ENCODE measurements around the gene ASCC3. TPM values are rescaled to one million over a fixed set of nuclear protein-coding genes. Genes with fewer than 3 reads are reported as not detected.

ASCC3 gene
- total and polyA plus RNA-seq, 2 donors (not counting 1 experiment from before 2014, with no cell fraction given), result 9.0 to 42.3 TPM

DNA sequence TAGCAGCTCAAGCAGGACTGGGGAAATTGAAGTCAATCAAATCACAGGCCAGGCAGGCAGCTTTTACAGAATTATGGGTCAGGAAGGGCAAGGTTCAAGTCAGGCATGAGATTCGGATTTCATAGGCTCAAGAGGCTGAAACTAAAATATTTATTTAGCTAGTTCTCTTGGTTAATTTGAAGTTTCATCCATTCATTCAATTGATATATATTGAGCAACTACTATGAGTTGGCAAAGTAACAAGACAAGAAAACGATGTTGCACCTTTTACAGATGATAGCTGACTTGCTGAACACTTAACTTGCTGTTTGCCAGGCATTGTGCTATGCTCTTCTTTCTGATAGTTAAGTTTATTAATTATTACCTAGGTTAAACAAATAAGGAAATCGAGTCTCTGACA lies 20.5 kb upstream of the ASCC3 start:
- Histone ChIP-seq H3K27ac (ENCODE audit: low read length in 2 of 2) (no peak overlapping the region), H3K27me3 (replicated peaks in 1 of 4; ENCODE audit: control extremely low read depth in 1 of 4, control insufficient read depth in 3 of 4, insufficient read depth in 4 of 4, low read length in 3 of 4) (peaks cover 0 to 3% (median 0%) of the 10 kb centered on the region in 4 experiments), H3K4me2 (replicated peaks; ENCODE audit: low read depth, low read length, poor library complexity, severe bottlenecking) (no peak overlapping the region), H2AFZ (ENCODE audit: insufficient read depth, low read depth, low read length, poor library complexity, severe bottlenecking) (no peak overlapping the region), H3K79me2 (ENCODE audit: control insufficient read depth, insufficient read depth, low read length) (no peaks in the 10 kb centered on the region), H3K9ac (ENCODE audit: low read length) (no peak overlapping the region), H3K4me3 (ENCODE audit: control extremely low read depth in 1 of 5, extremely low read depth in 1 of 5, insufficient read depth in 1 of 5, low read depth in 2 of 5, low read length in 4 of 5) (no peak overlapping the region), H3K4me1 (ENCODE audit: control insufficient read depth in 2 of 2, insufficient read depth in 2 of 2, low read length in 2 of 2) (no peaks in the 10 kb centered on the region), H3K36me3 (replicated peaks in 1 of 2; ENCODE audit: control extremely low read depth in 1 of 2, control insufficient read depth in 1 of 2, extremely low read depth in 1 of 2, insufficient read depth in 2 of 2, low read length in 1 of 2) (no peaks in the 10 kb centered on the region), H4K20me1 (ENCODE audit: control insufficient read depth, insufficient read depth, low read length, poor library complexity, severe bottlenecking) (no peaks in the 10 kb centered on the region), H3K9me3 (ENCODE audit: control extremely low read depth in 1 of 3, control insufficient read depth in 2 of 3, insufficient read depth in 1 of 3, low read length in 2 of 3) (peaks cover 0 to 1% (median 0%) of the 10 kb centered on the region in 3 donors)
- intact Hi-C loops (cut with micrococcal nuclease), result no loop called here
- TF ChIP-seq, protein P1, sequence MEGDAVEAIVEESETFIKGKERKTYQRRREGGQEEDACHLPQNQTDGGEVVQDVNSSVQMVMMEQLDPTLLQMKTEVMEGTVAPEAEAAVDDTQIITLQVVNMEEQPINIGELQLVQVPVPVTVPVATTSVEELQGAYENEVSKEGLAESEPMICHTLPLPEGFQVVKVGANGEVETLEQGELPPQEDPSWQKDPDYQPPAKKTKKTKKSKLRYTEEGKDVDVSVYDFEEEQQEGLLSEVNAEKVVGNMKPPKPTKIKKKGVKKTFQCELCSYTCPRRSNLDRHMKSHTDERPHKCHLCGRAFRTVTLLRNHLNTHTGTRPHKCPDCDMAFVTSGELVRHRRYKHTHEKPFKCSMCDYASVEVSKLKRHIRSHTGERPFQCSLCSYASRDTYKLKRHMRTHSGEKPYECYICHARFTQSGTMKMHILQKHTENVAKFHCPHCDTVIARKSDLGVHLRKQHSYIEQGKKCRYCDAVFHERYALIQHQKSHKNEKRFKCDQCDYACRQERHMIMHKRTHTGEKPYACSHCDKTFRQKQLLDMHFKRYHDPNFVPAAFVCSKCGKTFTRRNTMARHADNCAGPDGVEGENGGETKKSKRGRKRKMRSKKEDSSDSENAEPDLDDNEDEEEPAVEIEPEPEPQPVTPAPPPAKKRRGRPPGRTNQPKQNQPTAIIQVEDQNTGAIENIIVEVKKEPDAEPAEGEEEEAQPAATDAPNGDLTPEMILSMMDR (IDR thresholded peaks at IDR 0.05), result no peak
- no peak for TF ChIP-seq EZH2 (IDR thresholded peaks at IDR 0.05; ENCODE audit: borderline replicate concordance, insufficient read depth, low read depth, low read length, poor library complexity, severe bottlenecking)
- H3K4me1 Mint-ChIP-seq, result no peaks in the 10 kb centered on the region
- ChIA-PET POLR2A (no interaction called here), CTCF (no interaction called here)
- WGBS (ENCODE audit: insufficient coverage), result no CpG with 5 or more reads among the region's 3 CpGs
- ATAC-seq (ENCODE audit: low read depth), result no peak
- no peak overlapping the region for H3K4me3 Mint-ChIP-seq
- no peak for DNase-seq
- H3K27ac Mint-ChIP-seq, result no peak overlapping the region
- peaks cover 7% of the 10 kb centered on the region for H3K27me3 Mint-ChIP-seq
- H3K9me3 Mint-ChIP-seq (ENCODE audit: insufficient read depth), result no peaks in the 10 kb centered on the region

DNA sequence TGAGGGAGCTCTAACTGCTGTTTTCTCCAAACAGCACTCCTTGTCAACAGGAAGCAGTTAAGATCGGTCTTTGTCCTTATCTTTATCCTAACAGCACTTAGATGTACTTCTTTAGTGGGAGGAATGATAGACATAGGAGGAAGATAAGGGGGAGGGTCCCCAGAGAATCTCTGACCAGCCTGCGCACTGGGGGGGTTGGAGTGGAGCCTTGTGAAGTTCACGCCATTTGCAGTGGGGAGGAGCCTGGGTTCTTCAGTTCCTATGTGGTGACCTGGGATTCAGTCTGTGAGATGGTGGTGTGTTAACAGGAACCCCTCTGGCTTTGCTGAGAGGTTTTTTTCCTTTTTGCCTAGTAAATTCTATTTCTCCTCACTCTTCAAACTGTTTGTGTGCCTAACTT lies 18.1 kb upstream of the ASCC3 start:
- Histone ChIP-seq H3K79me2 (ENCODE audit: control insufficient read depth, insufficient read depth, low read length) (no peaks in the 10 kb centered on the region), H3K4me2 (replicated peaks; ENCODE audit: low read depth, low read length, poor library complexity, severe bottlenecking) (no peak overlapping the region), H3K27ac (ENCODE audit: low read length in 2 of 2) (no peak overlapping the region), H4K20me1 (ENCODE audit: control insufficient read depth, insufficient read depth, low read length, poor library complexity, severe bottlenecking) (no peaks in the 10 kb centered on the region), H2AFZ (ENCODE audit: insufficient read depth, low read depth, low read length, poor library complexity, severe bottlenecking) (no peak overlapping the region), H3K27me3 (replicated peaks in 1 of 4; ENCODE audit: control extremely low read depth in 1 of 4, control insufficient read depth in 3 of 4, insufficient read depth in 4 of 4, low read length in 3 of 4) (no peaks in the 10 kb centered on the region), H3K9ac (ENCODE audit: low read length) (no peak overlapping the region), H3K36me3 (replicated peaks in 1 of 2; ENCODE audit: control extremely low read depth in 1 of 2, control insufficient read depth in 1 of 2, extremely low read depth in 1 of 2, insufficient read depth in 2 of 2, low read length in 1 of 2) (no peaks in the 10 kb centered on the region), H3K4me1 (ENCODE audit: control insufficient read depth in 2 of 2, insufficient read depth in 2 of 2, low read length in 2 of 2) (no peaks in the 10 kb centered on the region), H3K4me3 (ENCODE audit: control extremely low read depth in 1 of 5, extremely low read depth in 1 of 5, insufficient read depth in 1 of 5, low read depth in 2 of 5, low read length in 4 of 5) (no peak overlapping the region), H3K9me3 (ENCODE audit: control extremely low read depth in 1 of 3, control insufficient read depth in 2 of 3, insufficient read depth in 1 of 3, low read length in 2 of 3) (peaks cover 0 to 1% (median 0%) of the 10 kb centered on the region in 3 donors)
- intact Hi-C loops (cut with micrococcal nuclease), result no loop called here
- ChIA-PET POLR2A (no interaction called here), CTCF (no interaction called here)
- ATAC-seq (ENCODE audit: low read depth) (no peak), DNase-seq (no peak)
- Mint-ChIP-seq H3K27me3 (peaks cover 7% of the 10 kb centered on the region), H3K4me1 (no peaks in the 10 kb centered on the region), H3K9me3 (ENCODE audit: insufficient read depth) (no peaks in the 10 kb centered on the region), H3K27ac (no peak overlapping the region), H3K4me3 (no peak overlapping the region)
- WGBS (ENCODE audit: insufficient coverage), result 100% methylated on average over 2 of the region's 3 CpGs
- TF ChIP-seq EZH2 (IDR thresholded peaks at IDR 0.05; ENCODE audit: borderline replicate concordance, insufficient read depth, low read depth, low read length, poor library complexity, severe bottlenecking), result no peak
- TF ChIP-seq, protein P1 (IDR thresholded peaks at IDR 0.05), result no peak
